HG03342 (cell line): Measurements from ENCODE around the gene METTL3.

Experiments
- ATAC-seq: cut with Tn5 transposase; IDR thresholded peaks from one replicate; pipeline ENCODE4 v1.9.1; 2021; ENCODE audit warnings: mild to moderate bottlenecking, moderate library complexity; ENCODE audit not compliant: unreplicated experiment

The METTL3 gene

GRCh38 chr14:21486640-21487087 is 24.5 kb downstream of the METTL3 start:
- ATAC-seq, result no peak

- ATAC-seq, result peak; percentile 99
Measured at GRCh38 chr14:21476925-21477681, 34.0 kb downstream of the METTL3 start, which contains the start of the genes RAB2B and TOX4. Gene RAB2B (minus strand): TSS chr14:21476959. CDS start chr14:21476872, 87 bp downstream. Gene TOX4 (plus strand): TSS chr14:21477195. CDS start chr14:21477279, 84 bp downstream.

GRCh38 chr14:21476523-21476924 is 34.6 kb downstream of the METTL3 start:
- ATAC-seq, result no peak

GRCh38 chr14:21475767-21476522 is 35.2 kb downstream of the METTL3 start:
- ATAC-seq, result no peak

GRCh38 chr14:21467616-21468015 is 43.5 kb downstream of the METTL3 start:
- no peak for ATAC-seq

GRCh38 chr14:21455912-21456667 is 55.0 kb downstream of the METTL3 start, which contains the start of gene CHD8:
Gene CHD8 (minus strand): TSS chr14:21456123. CDS start chr14:21431643, 24,480 bp downstream.
- ATAC-seq, result peak; percentile 97

GRCh38 chr14:21455592-21455911 is 55.6 kb downstream of the METTL3 start:
- peak; percentile 25 for ATAC-seq

GRCh38 chr14:21454843-21455544 is 56.1 kb downstream of the METTL3 start:
- no peak for ATAC-seq

GRCh38 chr14:21449899-21450216 is 61.3 kb downstream of the METTL3 start:
- no peak for ATAC-seq
